Measurements from ENCODE around the gene CLTRN.

GRCh38 chrX:15646031-15646430 lies 18.6 kb downstream of the CLTRN start:
- TF ChIP-seq, protein P1, sequence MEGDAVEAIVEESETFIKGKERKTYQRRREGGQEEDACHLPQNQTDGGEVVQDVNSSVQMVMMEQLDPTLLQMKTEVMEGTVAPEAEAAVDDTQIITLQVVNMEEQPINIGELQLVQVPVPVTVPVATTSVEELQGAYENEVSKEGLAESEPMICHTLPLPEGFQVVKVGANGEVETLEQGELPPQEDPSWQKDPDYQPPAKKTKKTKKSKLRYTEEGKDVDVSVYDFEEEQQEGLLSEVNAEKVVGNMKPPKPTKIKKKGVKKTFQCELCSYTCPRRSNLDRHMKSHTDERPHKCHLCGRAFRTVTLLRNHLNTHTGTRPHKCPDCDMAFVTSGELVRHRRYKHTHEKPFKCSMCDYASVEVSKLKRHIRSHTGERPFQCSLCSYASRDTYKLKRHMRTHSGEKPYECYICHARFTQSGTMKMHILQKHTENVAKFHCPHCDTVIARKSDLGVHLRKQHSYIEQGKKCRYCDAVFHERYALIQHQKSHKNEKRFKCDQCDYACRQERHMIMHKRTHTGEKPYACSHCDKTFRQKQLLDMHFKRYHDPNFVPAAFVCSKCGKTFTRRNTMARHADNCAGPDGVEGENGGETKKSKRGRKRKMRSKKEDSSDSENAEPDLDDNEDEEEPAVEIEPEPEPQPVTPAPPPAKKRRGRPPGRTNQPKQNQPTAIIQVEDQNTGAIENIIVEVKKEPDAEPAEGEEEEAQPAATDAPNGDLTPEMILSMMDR (conservative IDR thresholded peaks at IDR 0.05) = no peak
- TF ChIP-seq ZFX (IDR thresholded peaks at IDR 0.05) = no peak

Measured in C4-2B (cell line).